HG03378 (cell line): ENCODE data around the gene CABCOCO1.
"Not testable (repeated sequence)": the region's sequence is repeated elsewhere in the genome, so short reads cannot be mapped to it uniquely, and the experiment has no call there.

Experiments
- ATAC-seq: cut with Tn5 transposase; IDR thresholded peaks from one replicate; pipeline ENCODE4 v1.9.1; 2021; ENCODE audit warnings: mild to moderate bottlenecking, moderate library complexity; ENCODE audit not compliant: unreplicated experiment

CABCOCO1 gene

GRCh38 chr10:61642150-61642571 is 20.6 kb upstream of the CABCOCO1 start:
- no peak for ATAC-seq

- ATAC-seq, result no peak
Measured at GRCh38 chr10:61642676-61643075, 20.1 kb upstream of the CABCOCO1 start.

DNA sequence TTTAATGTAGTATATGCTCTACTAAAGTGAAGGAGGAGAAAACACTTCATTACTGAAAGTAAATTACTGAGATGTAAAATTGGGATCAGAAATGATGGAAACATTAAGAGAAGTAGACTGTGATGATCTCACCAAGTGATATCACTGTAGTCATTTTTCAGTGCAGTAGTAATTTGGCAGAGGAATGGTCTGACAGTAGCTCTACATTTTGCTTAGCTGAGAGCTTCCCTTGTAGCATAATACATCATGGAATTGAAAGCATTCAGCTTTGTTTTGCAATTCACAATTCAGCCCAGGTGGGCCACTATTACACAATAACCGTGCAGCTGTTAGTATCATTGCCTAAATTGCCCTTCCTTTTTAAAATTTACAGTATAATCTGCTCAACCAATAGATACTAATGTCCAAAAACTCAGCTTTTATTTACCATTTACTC is 19.4 kb upstream of the CABCOCO1 start:
- no peak for ATAC-seq

DNA sequence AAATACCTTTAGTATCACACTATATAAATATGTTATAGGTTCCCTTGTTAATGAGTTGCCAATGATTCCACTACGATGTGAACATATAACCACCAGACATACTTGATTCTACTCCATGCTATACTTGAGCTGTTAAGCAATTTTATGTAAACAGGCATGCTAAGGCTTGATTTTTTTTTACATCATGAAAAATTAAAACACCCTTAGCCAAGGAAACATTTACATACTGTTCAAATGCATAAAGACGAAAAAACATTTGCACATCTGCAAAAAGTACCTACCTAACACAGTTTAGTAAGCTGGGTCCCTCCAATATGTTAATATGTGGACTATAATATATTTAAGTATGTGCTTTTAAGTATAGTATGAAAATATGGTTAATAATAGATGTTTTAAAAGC is 9.0 kb upstream of the CABCOCO1 start:
- no peak for ATAC-seq

DNA sequence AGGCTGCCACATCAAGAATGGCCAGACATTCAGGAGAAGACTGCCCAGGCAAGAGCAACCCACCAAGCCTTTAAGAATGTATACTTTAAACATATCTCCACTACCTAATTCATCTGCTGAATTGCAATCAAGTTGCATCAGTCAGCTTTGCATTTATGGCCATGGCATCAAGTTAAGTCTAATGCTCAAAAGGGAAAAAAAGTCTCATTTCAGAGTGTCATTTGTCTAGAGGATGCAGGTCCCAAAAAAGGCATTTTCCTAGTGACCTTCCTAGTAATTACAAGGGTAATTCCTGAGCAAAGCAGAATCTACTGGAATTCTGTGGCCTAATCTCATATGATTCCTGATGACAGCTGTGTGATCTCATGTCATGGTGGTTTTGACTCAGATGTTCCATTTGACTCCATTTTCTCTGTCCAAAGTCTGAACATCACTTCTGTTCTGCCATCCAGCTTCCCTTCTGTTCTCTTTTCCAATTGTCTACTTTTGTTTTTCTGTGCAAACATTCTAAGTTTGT is 7.3 kb upstream of the CABCOCO1 start:
- ATAC-seq, result no peak

DNA sequence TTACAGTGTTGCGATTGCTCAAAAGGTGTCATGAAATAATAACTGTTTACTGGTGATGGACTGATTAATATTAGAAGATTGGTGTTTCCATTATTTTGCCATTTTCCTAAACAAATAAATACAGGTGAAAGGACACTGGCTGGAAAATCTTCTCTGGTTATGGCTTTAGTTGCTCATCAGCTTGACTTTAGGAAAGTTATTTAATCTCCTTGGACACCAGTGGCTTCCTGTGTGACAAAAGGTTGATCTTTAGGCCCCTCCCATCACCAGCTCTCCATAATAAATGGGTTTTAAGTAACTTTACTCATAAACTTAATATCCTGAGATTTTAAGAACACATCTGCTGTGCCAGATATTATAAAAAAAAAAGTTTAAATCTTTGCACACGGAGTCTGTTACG is 737 bp downstream of the CABCOCO1 start:
- no peak for ATAC-seq

DNA sequence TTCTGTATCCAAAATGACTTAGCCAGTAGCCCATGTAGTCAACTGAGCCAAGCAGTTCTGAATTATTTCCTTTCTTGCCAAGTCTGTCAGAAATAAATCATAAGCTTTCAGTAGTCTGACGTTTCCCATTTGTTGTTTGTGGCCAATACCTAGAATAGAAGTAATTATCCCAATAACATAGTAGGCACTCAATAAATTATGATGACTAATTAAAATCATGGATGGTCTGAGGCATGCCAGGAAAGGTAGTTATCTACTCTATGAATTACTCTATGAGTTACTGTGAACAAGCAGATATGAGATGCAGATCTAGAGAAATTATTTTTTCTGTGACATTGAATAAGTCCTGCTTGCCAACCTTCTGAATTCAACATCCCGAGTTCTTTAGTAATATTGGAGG is 2.3 kb downstream of the CABCOCO1 start:
- ATAC-seq, result no peak

GRCh38 chr10:61669161-61669725 is 6.5 kb downstream of the CABCOCO1 start:
- no peak for ATAC-seq

GRCh38 chr10:61669849-61670248 is 7.1 kb downstream of the CABCOCO1 start:
- ATAC-seq, result no peak

- ATAC-seq, result no peak
Measured at GRCh38 chr10:61673360-61673759, 10.6 kb downstream of the CABCOCO1 start.

DNA sequence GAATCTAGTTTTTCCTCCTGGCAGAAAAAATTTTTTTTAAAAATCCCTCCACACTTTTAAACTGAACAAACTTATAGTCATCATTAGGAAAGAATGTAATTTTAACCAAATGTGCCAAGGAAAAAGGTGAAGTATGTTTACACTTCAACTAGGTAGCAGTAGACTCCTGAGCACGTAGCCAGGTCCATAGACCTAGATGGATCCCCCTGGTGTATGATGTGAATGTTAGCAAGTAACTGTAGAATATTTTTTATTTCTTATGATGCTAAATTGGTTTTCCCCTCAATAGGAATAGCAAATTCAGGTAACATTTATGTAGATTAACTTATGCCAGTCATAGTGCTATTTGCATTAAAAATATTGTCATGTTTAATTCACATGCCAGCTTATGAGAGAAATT is 19.6 kb downstream of the CABCOCO1 start:
- no peak for ATAC-seq

DNA sequence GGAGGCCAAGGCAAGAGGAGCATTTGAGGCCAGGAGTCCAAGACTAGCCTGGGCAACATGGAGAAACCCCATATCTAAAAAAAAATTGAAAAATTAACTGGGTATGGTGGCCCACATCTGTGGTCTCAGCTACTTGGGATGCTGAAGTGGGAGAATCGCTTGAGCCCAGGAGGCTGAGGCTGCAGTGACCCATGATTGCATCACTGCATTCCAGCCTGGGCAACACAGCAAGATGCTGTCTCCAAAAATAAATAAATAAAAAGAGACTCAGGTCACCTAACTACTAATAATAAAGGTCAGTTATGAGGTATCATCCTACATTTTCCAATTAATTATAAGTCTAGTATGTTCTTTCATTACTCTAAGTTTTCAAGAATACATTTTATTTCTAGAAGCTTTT is 20.6 kb downstream of the CABCOCO1 start:
- ATAC-seq, result no peak

- no peak for ATAC-seq
Measured at GRCh38 chr10:61684894-61685507, 22.3 kb downstream of the CABCOCO1 start.

- ATAC-seq, result no peak
Measured at GRCh38 chr10:61688551-61689308, 26.0 kb downstream of the CABCOCO1 start.

DNA sequence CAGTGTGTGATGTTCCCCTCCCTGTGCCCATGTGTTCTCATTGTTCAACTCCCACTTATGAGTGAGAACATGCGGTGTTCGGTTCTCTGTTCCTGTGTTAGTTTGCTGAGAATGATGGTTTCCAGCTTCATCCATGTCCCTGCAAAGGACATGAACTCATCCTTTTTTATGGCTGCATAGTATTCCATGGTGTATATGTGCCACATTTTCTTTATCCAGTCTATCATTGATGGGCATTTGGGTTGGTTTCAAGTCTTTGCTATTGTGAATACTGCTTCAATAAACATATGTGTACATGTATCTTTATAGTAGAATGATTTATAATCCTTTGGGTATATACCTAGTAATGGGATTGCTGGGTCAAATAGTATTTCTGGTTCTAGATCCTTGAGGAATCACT is 28.9 kb downstream of the CABCOCO1 start:
- not testable (repeated sequence) for ATAC-seq

GRCh38 chr10:61692447-61693010 is 29.8 kb downstream of the CABCOCO1 start:
- no peak for ATAC-seq

DNA sequence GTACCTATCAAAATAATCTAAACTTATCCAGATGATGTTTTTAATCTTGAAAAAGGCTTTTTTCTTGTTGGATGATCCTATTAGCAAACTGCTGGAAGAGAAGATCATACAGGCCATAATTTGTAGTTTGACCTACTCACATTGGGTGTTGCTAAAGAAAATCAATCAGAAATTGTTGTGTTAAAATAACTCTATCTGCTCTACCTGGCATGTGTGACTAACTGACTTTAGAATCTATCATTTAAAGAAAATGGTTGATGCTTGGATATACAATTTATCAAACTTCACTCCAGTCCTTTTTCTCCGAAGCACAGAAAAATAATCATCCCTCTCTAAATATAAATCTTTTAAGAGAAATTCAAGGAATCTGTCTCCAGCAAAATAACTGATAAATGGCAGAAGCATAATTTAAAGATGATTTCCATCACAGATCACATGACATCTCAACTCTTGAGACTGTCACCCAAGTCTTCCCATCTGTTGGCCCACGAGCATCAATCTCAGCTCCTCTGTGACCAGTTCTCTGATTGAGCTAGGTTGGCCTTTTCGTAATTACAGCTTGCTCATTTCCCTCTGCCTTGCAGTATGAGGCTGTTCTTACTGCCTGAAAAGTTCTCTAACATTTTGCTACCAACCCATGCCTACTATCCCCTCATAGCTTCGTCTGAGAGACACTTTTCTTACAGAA is 36.4 kb downstream of the CABCOCO1 start:
- ATAC-seq, result no peak

DNA sequence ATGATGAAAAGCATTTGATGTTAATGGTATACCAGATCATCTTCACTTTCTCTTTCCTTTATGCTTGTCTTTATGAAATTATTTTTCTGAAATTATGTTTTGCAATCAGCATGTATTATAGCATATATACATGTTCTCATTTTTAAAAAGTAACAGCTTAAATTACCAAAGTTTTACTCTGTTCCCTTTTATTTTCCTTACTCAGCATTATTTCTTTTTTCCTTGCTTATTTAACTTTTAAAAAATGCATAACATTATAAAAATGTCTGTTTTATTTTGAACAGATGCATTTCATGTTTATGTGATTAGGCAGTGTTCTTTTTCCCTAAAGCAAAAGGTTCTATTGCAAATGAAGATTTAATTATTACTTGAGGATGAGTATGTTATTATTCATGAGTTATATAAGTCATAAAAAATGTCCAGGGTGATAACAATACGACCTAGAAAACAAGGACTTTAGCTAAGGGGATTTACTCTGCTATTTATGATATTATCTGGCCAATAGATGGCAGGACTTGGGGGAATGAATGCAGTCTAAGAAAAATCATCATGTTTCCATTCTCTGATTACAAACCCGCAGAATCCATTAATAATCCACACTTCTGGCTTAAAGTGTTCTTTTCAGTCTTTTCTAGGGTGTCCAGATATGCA is 38.5 kb downstream of the CABCOCO1 start:
- ATAC-seq, result no peak

GRCh38 chr10:61701706-61702105 is 39.0 kb downstream of the CABCOCO1 start:
- ATAC-seq, result no peak

- ATAC-seq, result no peak
Measured at GRCh38 chr10:61702584-61702983, 39.9 kb downstream of the CABCOCO1 start.
